ENCODE results near the gene GMDS. TPM values are rescaled to one million over a fixed set of nuclear protein-coding genes. Genes with fewer than 3 reads are reported as not detected.

GMDS gene
- total and polyA plus RNA-seq, 2 of the 8 experiments (the other 6 are each of a cell fraction or from before 2014, with no cell fraction given), result 16.8 to 50.0 TPM

- no peak overlapping the region for H3K9ac ChIP-seq (replicated peaks in 1 of 4; ENCODE audit: extremely low read depth in 1 of 4, low read depth in 3 of 4, low read length in 3 of 4)
- H3K18ac ChIP-seq (ENCODE audit: extremely low read depth, low read length), result no peak overlapping the region
- no peak overlapping the region for H3K56ac ChIP-seq (replicated peaks; ENCODE audit: insufficient read length, low read depth, low read length)
- POLR2A ChIA-PET (ENCODE audit: partially characterized antibody), result interaction anchor here (2.2 kb wide), 1 partner anchor 10 kb away, joined by 4 read pairs; no protein-coding TSS in a partner anchor
- no peaks in the 10 kb centered on the region for H3K23me2 ChIP-seq (ENCODE audit: low read depth, low read length)
- H4K20me1 ChIP-seq (replicated peaks in 1 of 2; ENCODE audit: control insufficient read depth in 1 of 2, insufficient read depth in 2 of 2, low read length in 2 of 2), result no peaks in the 10 kb centered on the region
- H3K36me3 ChIP-seq (ENCODE audit: control insufficient read depth in 2 of 4, insufficient read depth in 4 of 4, low read length in 3 of 4), result no peaks in the 10 kb centered on the region
- no peak overlapping the region for H3K14ac ChIP-seq (ENCODE audit: insufficient read length)
- H2AK5ac ChIP-seq (ENCODE audit: low read depth, low read length), result no peak overlapping the region
- H4K91ac ChIP-seq (replicated peaks; ENCODE audit: insufficient read length, low read length), result no peak overlapping the region
- H3K4me1 ChIP-seq (replicated peaks in 1 of 4; ENCODE audit: control insufficient read depth in 3 of 4, insufficient read depth in 4 of 4, low read length in 3 of 4), result peaks cover 0 to 4% (median 0%) of the 10 kb centered on the region in 4 experiments; a peak in 1 of 7 replicates
- no peak for FAIRE-seq
- no peak overlapping the region for H2BK120ac ChIP-seq (replicated peaks; ENCODE audit: low read depth, low read length)
- no peak overlapping the region for H2BK5ac ChIP-seq (ENCODE audit: low read depth, low read length)
- no peaks in the 10 kb centered on the region for H3K27me3 ChIP-seq (replicated peaks in 1 of 4; ENCODE audit: control insufficient read depth in 3 of 4, extremely low read depth in 1 of 4, insufficient read depth in 3 of 4, low read length in 3 of 4)
- no peak overlapping the region for H3K4me2 ChIP-seq (ENCODE audit: insufficient read depth in 1 of 2, low read depth in 2 of 2, low read length in 2 of 2)
- no peak overlapping the region for H2AFZ ChIP-seq (ENCODE audit: low read length)
- no peaks in the 10 kb centered on the region for H3K79me1 ChIP-seq (ENCODE audit: low read depth, low read length)
- H3K4me3 ChIP-seq (ENCODE audit: extremely low read depth in 1 of 4, insufficient read depth in 2 of 4, low read depth in 3 of 4, low read length in 4 of 4), result no peak overlapping the region
- CTCF ChIA-PET (ENCODE audit: partially characterized antibody), result interaction anchor here (1.0 to 6.0 kb wide), 5 partner anchors 11 to 91 kb away, joined by 3 to 31 read pairs (median 5); no protein-coding TSS in a partner anchor
- H2BK20ac ChIP-seq (ENCODE audit: low read length), result no peak overlapping the region
- no peak for DNase-seq (ENCODE audit: low read depth in 1 of 2, low spot score in 2 of 2)
- H3K4ac ChIP-seq (replicated peaks; ENCODE audit: insufficient read length, low read depth, low read length), result no peak overlapping the region
- H2BK15ac ChIP-seq (ENCODE audit: low read length), result no peak overlapping the region
- H4K5ac ChIP-seq (ENCODE audit: insufficient read length, low read depth, low read length), result no peak overlapping the region
- no peak overlapping the region for H4K8ac ChIP-seq (ENCODE audit: extremely low read depth, insufficient read depth, low read length)
- H3K79me2 ChIP-seq (ENCODE audit: control insufficient read depth in 1 of 2, insufficient read depth in 2 of 2, low read length in 2 of 2), result no peaks in the 10 kb centered on the region
- H2BK12ac ChIP-seq (ENCODE audit: low read depth, low read length), result no peak overlapping the region
- H3K9me3 ChIP-seq (ENCODE audit: insufficient read depth in 2 of 2, low read depth in 1 of 2, low read length in 1 of 2), result no peaks in the 10 kb centered on the region; a peak in 1 of 4 replicates
- no peak overlapping the region for H3K23ac ChIP-seq (ENCODE audit: insufficient read length)
- 95% methylated on average over 10 of the region's 10 CpGs; no CpG with 5 or more reads in 1 of the 2 experiments for WGBS, 2 experiments (ENCODE audit: extremely low coverage in 1 of 2, insufficient coverage in 1 of 2, insufficient read length in 1 of 2, insufficient replicate concordance in 2 of 2, low coverage in 1 of 2, low lambda C conversion rate in 2 of 2, missing lambda C conversion rate in 1 of 2)
- no peak overlapping the region for H3K27ac ChIP-seq (ENCODE audit: low read depth, low read length)
- TF ChIP-seq CHD2 (IDR thresholded peaks at IDR 0.05; ENCODE audit: low read length) (no peak), TEAD4 (IDR thresholded peaks at IDR 0.05; ENCODE audit: low read depth, low read length) (no peak), ASH2L (IDR thresholded peaks at IDR 0.05; ENCODE audit: low read length) (no peak), TCF12 (IDR thresholded peaks at IDR 0.05; ENCODE audit: low read depth, low read length) (no peak), POU5F1 (IDR thresholded peaks at IDR 0.05; ENCODE audit: low read depth, low read length) (no peak), BRCA1 (IDR thresholded peaks at IDR 0.05; ENCODE audit: low read depth, low read length) (no peak), GTF2F1 (IDR thresholded peaks at IDR 0.05; ENCODE audit: borderline replicate concordance, low read depth, low read length) (no peak), SRF (IDR thresholded peaks at IDR 0.05; ENCODE audit: low read depth, low read length) (no peak), ZNF274 (IDR thresholded peaks at IDR 0.05; ENCODE audit: borderline replicate concordance, extremely low read depth, low read length) (no peak), TBP (IDR thresholded peaks at IDR 0.05; ENCODE audit: low read depth, low read length) (no peak), E2F6 (IDR thresholded peaks at IDR 0.05) (no peak)
- TF ChIP-seq, protein P1, sequence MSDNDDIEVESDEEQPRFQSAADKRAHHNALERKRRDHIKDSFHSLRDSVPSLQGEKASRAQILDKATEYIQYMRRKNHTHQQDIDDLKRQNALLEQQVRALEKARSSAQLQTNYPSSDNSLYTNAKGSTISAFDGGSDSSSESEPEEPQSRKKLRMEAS (IDR thresholded peaks at IDR 0.05), result no peak
- TF ChIP-seq, protein P2, sequence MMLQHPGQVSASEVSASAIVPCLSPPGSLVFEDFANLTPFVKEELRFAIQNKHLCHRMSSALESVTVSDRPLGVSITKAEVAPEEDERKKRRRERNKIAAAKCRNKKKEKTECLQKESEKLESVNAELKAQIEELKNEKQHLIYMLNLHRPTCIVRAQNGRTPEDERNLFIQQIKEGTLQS (IDR thresholded peaks at IDR 0.05; ENCODE audit: insufficient read depth, low read depth, low read length), result no peak
Observed at GRCh38 chr6:1697688-1698351, 547.6 kb downstream of the GMDS start.
